K562 (cell line): ENCODE data around the gene CGNL1. TPM values are rescaled to one million over a fixed set of nuclear protein-coding genes. Genes with fewer than 3 reads are reported as not detected.

Experiments used
- ATAC-seq: fragments of 200-7000 bp; cut with Tn5 transposase; 3 replicates; pipeline ENCODE4 v1.9.1; 2020; ENCODE audit warnings: moderate library complexity
- BruUV-seq: library from RNA; stranded (reverse); fragments of 400-500 nt; replicated peaks from 2 replicates; lab custom pipeline; 2021; lab: Mats Ljungman, UMichigan
- CTCF ChIA-PET: fragments of 300-600 bp; formaldehyde crosslinking; extraction: SDS; loops from one replicate; lab custom pipeline; 2021; ENCODE audit warnings: low intra/inter-chr PET ratio; lab: Yijun Ruan, JAX
- POLR2A ChIA-PET: fragments of 300-600, 350-650 bp; sonication (Branson Sonifier 250); formaldehyde crosslinking; extraction: SDS; loops from one replicate; lab custom pipeline; 2021; ENCODE audit warnings: antibody characterized with exemption, inconsistent platforms; lab: Yijun Ruan, JAX
- DNase-seq, 4 experiments: peaks; one replicate each; pipeline versions ENCODE4 v3.0.0 to v3.0.0-alpha.2; 2011 to 2018; ENCODE audit warnings: low spot score in 3 of 4, mixed read lengths in 3 of 4; ENCODE audit errors: extremely low read depth in 1 of 4
- FAIRE-seq: peaks from 2 replicates; lab custom pipeline; 2011; peaks lifted over from hg19 to GRCh38; lab: Jason Lieb, UNC
- H2AFZ ChIP-seq: 2 replicates; pipeline ENCODE4 v1.6.0; 2011; ENCODE audit warnings: low read depth, low read length, control low read depth, inconsistent platforms
- H3K27ac ChIP-seq: fragments of 200-600 bp; 3 replicates; pipeline ENCODE4 v1.8.0; 2011; ENCODE audit warnings: low read depth, mild to moderate bottlenecking, control low read depth, inconsistent platforms, low read length, moderate library complexity, mixed read lengths; ENCODE audit errors: extremely low read depth
- H3K27me3 ChIP-seq, 2 experiments: fragments of 300-600 bp in 1 of 2; 2 replicates in 1 of 2; 3 replicates in 1 of 2; pipeline versions ENCODE4 v1.6.0 to v1.8.0; 2011; ENCODE audit warnings: inconsistent platforms in 2 of 2, low read length in 2 of 2, mild to moderate bottlenecking in 1 of 2, mixed read lengths in 1 of 2, moderate library complexity in 1 of 2; ENCODE audit not compliant: control insufficient read depth in 2 of 2, insufficient read depth in 2 of 2
- H3K36me3 ChIP-seq: fragments of 300-600 bp; 3 replicates; pipeline ENCODE4 v1.8.0; 2011; ENCODE audit warnings: mild to moderate bottlenecking, low read length, inconsistent platforms; ENCODE audit not compliant: control insufficient read depth, insufficient read depth
- H3K4me1 ChIP-seq, 2 experiments: fragments of 200-600 bp in 1 of 2; replicated peaks in 1 of 2; 2 replicates in 1 of 2; 3 replicates in 1 of 2; pipeline versions ENCODE4 v1.5.1 to v1.8.0; 2011; ENCODE audit warnings: inconsistent platforms in 2 of 2, low read length in 2 of 2, mild to moderate bottlenecking in 1 of 2, mixed read lengths in 1 of 2, moderate library complexity in 1 of 2; ENCODE audit not compliant: control insufficient read depth in 2 of 2, insufficient read depth in 2 of 2
- H3K4me2 ChIP-seq: 2 replicates; pipeline ENCODE4 v1.6.1; 2011; ENCODE audit warnings: low read length, control low read depth, inconsistent platforms, mixed read lengths; ENCODE audit not compliant: insufficient read depth
- H3K4me3 ChIP-seq: fragments of 200-600 bp; sonication (generic), shearing (Covaris generic); 2 replicates; pipeline ENCODE4 v1.5.1; 2016; ENCODE audit warnings: control low read depth, inconsistent platforms
- H3K79me2 ChIP-seq: fragments of 200-600 bp; 3 replicates; pipeline ENCODE4 v1.8.0; 2011; ENCODE audit warnings: low read length, inconsistent platforms; ENCODE audit not compliant: control insufficient read depth, insufficient read depth
- H3K9ac ChIP-seq, 2 experiments: 2 replicates each; pipeline versions ENCODE4 v1.6.0 to v1.6.1; 2011; ENCODE audit warnings: low read depth in 2 of 2, low read length in 2 of 2, control low read depth in 1 of 2, inconsistent platforms in 1 of 2, mild to moderate bottlenecking in 1 of 2, mixed read lengths in 1 of 2; ENCODE audit not compliant: insufficient read depth in 1 of 2
- H3K9me1 ChIP-seq: one replicate; pipeline ENCODE4 v1.6.0; 2011; ENCODE audit warnings: inconsistent platforms, mild to moderate bottlenecking, low read length, moderate library complexity; ENCODE audit not compliant: control insufficient read depth, insufficient read depth
- H3K9me3 ChIP-seq: replicated peaks from 2 replicates; pipeline ENCODE4 v1.5.1; 2011; ENCODE audit warnings: low read depth, low read length, inconsistent platforms; ENCODE audit not compliant: control insufficient read depth, insufficient read depth
- H4K20me1 ChIP-seq: replicated peaks from 2 replicates; pipeline ENCODE4 v1.6.1; 2011; ENCODE audit warnings: low read length, inconsistent platforms, mixed read lengths; ENCODE audit not compliant: control insufficient read depth, insufficient read depth
- CREB1 ChIP-seq, 2 experiments: sonication (generic) in 1 of 2; formaldehyde crosslinking in 1 of 2; IDR thresholded peaks; 2 replicates each; pipeline versions ENCODE4 v1.6.1 to v1.8.0; 2012 to 2022; ENCODE audit warnings: inconsistent platforms in 1 of 2, mild to moderate bottlenecking in 1 of 2, missing genetic modification reagents in 1 of 2, moderate library complexity in 1 of 2
- FOS ChIP-seq: IDR thresholded peaks from 3 replicates; pipeline ENCODE4 v1.6.1; 2011; ENCODE audit not compliant: insufficient read length; ENCODE audit errors: extremely low read depth
- MGA ChIP-seq: fragments of 450-650 bp; IDR thresholded peaks from 2 replicates; pipeline ENCODE4 v1.6.1; 2016; ENCODE audit warnings: mild to moderate bottlenecking, moderate library complexity
- RHOXF2B ChIP-seq: fragments of 250-450 bp; sonication (Bioruptor Pico); conservative IDR thresholded peaks from 2 replicates; pipeline ENCODE4 v1.5.1; 2021
- RUNX1 ChIP-seq: sonication (generic); IDR thresholded peaks from 2 replicates; pipeline ENCODE4 v1.6.1; 2016; ENCODE audit warnings: antibody characterized with exemption, low read depth
- SOX6 ChIP-seq: fragments of 450-650 bp; IDR thresholded peaks from 2 replicates; pipeline ENCODE4 v1.6.1; 2014; ENCODE audit warnings: mild to moderate bottlenecking
- TARDBP ChIP-seq: fragments of 450-650 bp; IDR thresholded peaks from 2 replicates; pipeline ENCODE4 v1.6.1; 2016
- WGBS: fragments of 100-300 bp; shearing (Covaris generic); methylation state at CpG from one replicate; pipeline ENCODE4 v1.1.6; 2016; ENCODE audit warnings: low coverage, mixed read lengths; ENCODE audit not compliant: insufficient coverage; ENCODE audit errors: missing lambda C conversion rate; 5-methylcytosine and 5-hydroxymethylcytosine counted together
- in situ Hi-C: fragments of 300-500 bp; cut with MboI; formaldehyde crosslinking; loops from 4 replicates; pipeline ENCODE4 v1.15.0; 2018; ENCODE audit warnings: inconsistent platforms, mixed read lengths
- intact Hi-C: fragments of 100-400 bp; cut with micrococcal nuclease; formaldehyde crosslinking; loops from 2 replicates; pipeline ENCODE4 v1.14.2; 2022
- polyA plus RNA-seq, 8 experiments: library from polyadenylated mRNA; depleted of rRNA in 4 of 8; stranded (reverse) in 5 of 8; unstranded in 3 of 8; fragments of >200 nt; fragmentation: Nextera tagmentation in 2 of 8; fragmentation: Illumina TruSeq in 1 of 8; extraction: Ambion mirVana in 2 of 8; extraction: Trizol in 1 of 8; gene quantifications; 2 replicates each; pipeline versions ENCODE4 v1.2.1 to v1.2.3, GENCODE V29; 2011 to 2014; ENCODE audit warnings: inconsistent platforms in 1 of 8, missing spikeins in 1 of 8
- total RNA-seq, 7 experiments: library from RNA; depleted of rRNA in 6 of 7; stranded (reverse); fragments of >200 nt in 6 of 7; fragmentation: Illumina TruSeq in 2 of 7; extraction: Trizol in 2 of 7; gene quantifications; 2 replicates each; pipeline versions ENCODE4 v1.2.1 to v1.2.3, GENCODE V29; 2011 to 2021; ENCODE audit warnings: low replicate concordance in 1 of 7
- TF ChIP-seq, protein P1 (sequence below): fragments of 450-650 bp; IDR thresholded peaks from 2 replicates; pipeline ENCODE4 v1.6.1; 2016

Gene CGNL1
- total and polyA plus RNA-seq, 9 of the 15 experiments (the other 6 are each of a cell fraction or from before 2014, with no cell fraction given), result 0.01 to 0.07 TPM; not detected in 7

DNA sequence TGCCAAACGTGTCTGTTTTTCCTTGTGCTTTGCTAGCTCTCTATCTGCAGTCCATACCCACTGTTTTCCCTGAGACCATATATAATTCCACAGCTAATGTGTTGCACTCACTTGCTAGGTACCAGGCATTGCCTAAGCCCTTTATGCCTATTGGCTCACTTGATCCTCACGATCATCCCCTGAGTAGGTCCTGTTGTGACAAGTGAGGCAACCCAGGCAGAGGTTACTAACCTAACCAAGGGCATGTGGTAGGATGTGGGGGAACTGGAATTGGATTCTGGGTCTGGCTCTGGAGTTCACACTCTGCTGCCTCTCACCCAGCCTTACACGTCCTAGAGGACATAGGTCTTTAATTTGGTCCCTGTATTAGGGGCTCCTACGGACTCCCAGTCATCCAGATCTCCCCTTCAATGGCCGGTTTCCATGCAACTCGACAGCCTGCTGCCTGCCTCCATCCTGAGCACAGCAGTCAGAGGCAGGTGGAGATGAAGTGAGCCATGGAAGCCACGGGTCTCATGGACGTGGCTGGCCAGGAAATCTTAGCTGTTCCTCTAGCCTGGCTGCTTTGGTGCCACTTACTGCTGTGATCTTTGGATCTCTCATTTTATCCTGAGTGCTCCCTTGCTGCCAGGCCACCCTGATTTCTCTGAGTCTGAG is 176.5 kb downstream of the CGNL1 start:
- intact Hi-C loops, result no loop called here
- CTCF ChIA-PET, result interaction anchor here (0.6 kb wide), 1 partner anchor 1306 kb away, joined by 3 read pairs; no protein-coding TSS in a partner anchor
- FAIRE-seq, result no peak
- no peak overlapping the region for H3K4me3 ChIP-seq
- no peak for TF ChIP-seq RUNX1
- TF ChIP-seq CREB1 (IDR thresholded peaks at IDR 0.05), result no peak
- no peak for TF ChIP-seq CREB1 (CRISPR knock-in tag; IDR thresholded peaks at IDR 0.05)
- TF ChIP-seq TARDBP, result no peak
- TF ChIP-seq FOS, result no peak
- no peak for TF ChIP-seq MGA
- no peak for TF ChIP-seq SOX6
- TF ChIP-seq, protein P1, sequence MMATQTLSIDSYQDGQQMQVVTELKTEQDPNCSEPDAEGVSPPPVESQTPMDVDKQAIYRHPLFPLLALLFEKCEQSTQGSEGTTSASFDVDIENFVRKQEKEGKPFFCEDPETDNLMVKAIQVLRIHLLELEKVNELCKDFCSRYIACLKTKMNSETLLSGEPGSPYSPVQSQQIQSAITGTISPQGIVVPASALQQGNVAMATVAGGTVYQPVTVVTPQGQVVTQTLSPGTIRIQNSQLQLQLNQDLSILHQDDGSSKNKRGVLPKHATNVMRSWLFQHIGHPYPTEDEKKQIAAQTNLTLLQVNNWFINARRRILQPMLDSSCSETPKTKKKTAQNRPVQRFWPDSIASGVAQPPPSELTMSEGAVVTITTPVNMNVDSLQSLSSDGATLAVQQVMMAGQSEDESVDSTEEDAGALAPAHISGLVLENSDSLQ, result no peak
- no peak for TF ChIP-seq RHOXF2B
- TF ChIP-seq, all 486 proteins: peak for 0
- no peak overlapping the region for H3K27ac ChIP-seq
- no peak overlapping the region for H3K4me2 ChIP-seq
- no peaks in the 10 kb centered on the region for H3K9me3 ChIP-seq
- no peak for ATAC-seq
- no peaks in the 10 kb centered on the region for H3K79me2 ChIP-seq
- H2AFZ ChIP-seq, result no peak overlapping the region
- H3K27me3 ChIP-seq, result peaks cover 21 to 76% of the 10 kb centered on the region in 2 experiments; a peak in 4 of 5 replicates
- WGBS, result 2% methylated on average over 8 of the region's 8 CpGs
- POLR2A ChIA-PET, result interaction anchor here (0.6 kb wide), 2 partner anchors 188 to 664 kb away, joined by 3 read pairs; no protein-coding TSS in a partner anchor
- no peaks in the 10 kb centered on the region for H3K9me1 ChIP-seq
- no peak for DNase-seq
- H3K9ac ChIP-seq, result no peak overlapping the region
- in situ Hi-C loops, result loop anchor here (25.0 kb wide), 1 partner anchor 509 kb away; the partner anchor contains the start of gene ALDH1A2
- no TSS peak for BruUV-seq
- no peaks in the 10 kb centered on the region; the same call in 1 of the 2 replicates for H4K20me1 ChIP-seq
- no peaks in the 10 kb centered on the region for H3K36me3 ChIP-seq
- no peaks in the 10 kb centered on the region; a peak in 1 of 5 replicates for H3K4me1 ChIP-seq
